HG02798 (cell line): ENCODE data around the gene MAB21L3.

Source experiments
- ATAC-seq: cut with Tn5 transposase; IDR thresholded peaks from one replicate; pipeline ENCODE4 v1.9.1; 2021; ENCODE audit warnings: mild to moderate bottlenecking; ENCODE audit not compliant: unreplicated experiment, poor library complexity

MAB21L3 gene

DNA sequence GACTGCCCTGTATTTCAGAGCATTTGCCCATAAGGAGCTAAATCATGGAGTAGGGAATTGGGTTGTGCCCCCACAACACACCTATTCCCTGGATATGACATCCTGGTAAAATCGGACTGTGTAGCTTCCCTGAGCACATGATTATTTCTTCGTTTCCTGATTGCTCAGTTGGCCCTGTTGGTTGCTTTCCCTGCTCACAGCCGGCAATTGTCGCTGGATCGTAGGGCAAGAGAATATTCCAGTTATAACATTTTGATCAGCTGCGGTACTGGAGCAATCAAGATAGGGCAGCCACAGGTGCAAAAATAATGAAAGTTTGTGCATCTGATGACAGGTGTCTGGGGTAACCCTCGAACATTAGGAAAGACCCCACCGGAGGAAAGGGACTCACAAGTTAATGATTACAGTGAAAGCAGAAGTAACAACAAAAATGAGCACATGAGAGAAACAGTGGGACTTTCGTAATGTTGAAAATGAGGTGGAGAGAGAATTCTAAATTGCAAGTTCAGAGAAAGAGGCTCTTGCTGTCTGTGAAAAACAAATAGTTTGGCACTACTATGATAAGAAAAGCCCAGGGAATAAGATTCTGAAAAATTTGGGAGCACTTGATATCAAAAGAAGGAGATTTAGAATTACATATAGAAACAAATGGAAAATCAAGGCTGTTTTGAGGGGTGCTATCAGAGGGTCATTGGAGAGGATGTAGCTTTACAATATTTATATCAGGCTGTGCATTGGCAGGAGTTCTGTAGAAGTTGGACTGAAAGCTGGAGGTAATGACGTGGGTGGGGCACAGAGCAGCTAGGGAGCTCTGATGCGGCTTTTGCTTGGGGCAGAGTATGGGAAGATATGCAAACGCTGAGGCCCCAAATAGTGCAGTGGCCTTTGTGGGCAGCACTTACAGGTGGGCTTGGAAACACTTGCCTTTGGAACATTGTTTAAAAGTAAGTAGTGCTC, at the start of gene MAB21L3:
Gene MAB21L3, plus strand, starts transcription at position 833 of the 957 bp plus-strand sequence. CDS start 1,217 bp downstream, outside the sequence.
- peak; percentile 66 for ATAC-seq

DNA sequence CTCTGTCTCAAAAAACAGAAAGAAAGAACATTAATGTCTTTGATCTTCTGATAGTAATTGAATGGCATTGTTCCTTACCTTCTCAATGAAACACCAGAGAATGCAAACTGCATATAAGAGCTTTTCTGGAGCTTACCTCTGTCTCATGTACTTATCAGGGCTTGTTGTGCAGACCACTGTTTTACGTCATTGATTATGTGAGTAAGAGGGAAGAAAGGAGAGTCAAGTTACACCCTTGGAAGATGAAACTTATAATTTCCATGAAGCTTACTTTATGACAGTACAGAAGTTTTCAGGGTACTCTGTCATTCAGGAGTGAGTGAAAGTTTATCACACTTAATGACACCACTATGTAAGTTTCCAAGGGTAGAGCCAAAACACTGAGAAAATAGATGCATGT, 49.0 kb upstream of the MAB21L3 start:
- no peak for ATAC-seq

DNA sequence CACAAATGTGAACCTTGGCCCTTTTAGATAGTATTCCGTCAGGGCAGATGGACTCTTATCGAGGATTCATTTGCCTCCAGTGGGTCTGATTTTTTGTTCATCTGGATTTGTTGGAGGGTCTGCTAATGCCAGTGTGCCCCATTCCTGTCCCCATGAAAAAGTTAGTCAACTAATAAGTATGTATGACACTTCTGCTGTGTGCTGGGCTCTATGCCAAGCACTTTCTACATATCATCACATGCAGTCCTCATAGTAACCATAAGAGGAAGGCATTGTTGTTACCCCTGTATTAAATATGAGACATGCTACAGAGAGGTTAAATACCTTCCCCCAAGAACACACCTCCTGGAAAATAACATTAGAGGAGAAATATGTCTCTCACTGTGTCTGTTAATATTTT, 46.6 kb upstream of the MAB21L3 start:
- ATAC-seq = no peak

DNA sequence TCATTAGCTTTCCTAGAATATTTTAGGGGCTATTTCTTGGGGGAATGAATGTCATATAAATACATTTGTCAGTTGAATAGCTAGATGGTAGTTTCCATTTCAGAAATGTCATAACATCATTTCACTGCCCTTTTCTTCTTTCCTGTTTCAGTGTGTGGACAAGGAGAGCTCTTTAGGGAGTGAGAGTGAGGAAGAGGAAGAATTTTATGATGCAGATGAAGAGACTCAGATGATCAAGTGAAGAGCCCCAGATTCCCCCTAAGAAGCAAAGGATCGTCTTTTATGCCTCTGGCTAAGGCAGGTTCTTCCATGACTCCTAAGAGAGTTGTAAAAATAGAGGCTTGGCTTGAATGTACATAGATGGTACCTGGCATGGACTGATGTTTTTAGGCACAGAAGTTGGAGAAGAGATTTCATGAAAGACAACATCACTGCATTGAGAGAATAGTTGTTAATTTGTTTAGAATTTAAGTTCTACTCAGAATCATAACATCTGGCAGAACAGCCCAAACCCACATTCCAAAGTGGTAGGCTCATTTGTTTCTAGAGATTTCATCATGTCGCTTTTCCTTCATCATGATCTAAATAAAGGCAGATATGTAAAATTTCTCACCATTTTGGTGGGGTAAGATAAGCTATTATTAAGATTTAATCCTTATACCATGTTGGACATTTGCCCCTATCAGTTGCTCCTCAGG, 44.2 kb upstream of the MAB21L3 start:
- ATAC-seq = no peak

DNA sequence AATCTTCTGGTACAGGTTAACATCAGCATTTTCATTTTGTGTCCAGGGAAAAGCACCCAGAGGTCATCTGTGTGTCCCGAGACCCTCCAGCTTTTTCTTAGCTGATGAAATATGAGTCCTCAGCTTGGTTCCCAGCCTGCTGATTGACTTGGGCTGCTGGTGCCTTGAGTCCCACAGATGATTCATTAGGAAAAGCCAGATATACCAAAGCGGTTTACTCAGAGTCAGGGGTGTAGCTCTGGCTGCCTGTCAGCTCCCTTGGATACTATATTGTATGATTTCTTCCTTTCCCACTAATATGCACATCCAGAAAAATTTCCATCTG, 43.7 kb upstream of the MAB21L3 start:
- ATAC-seq = no peak

DNA sequence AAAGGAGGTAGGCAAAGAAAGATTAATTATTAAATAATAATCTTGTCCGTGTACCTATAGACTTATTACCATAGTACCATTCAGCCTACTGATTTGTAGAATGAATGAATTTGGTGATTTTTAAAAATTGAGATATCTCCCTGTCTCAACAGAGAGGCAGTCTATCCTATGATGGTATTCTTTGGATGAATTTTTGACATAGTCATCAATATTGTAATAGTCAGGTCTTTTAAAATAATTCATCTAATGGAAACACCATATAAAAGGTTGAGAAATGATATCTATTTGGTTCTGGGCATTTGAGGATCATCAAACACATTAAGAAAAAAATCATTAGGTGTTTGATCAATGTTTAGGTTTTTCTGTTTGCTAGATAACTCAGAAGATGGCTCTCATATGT, 35.6 kb upstream of the MAB21L3 start:
- no peak for ATAC-seq

DNA sequence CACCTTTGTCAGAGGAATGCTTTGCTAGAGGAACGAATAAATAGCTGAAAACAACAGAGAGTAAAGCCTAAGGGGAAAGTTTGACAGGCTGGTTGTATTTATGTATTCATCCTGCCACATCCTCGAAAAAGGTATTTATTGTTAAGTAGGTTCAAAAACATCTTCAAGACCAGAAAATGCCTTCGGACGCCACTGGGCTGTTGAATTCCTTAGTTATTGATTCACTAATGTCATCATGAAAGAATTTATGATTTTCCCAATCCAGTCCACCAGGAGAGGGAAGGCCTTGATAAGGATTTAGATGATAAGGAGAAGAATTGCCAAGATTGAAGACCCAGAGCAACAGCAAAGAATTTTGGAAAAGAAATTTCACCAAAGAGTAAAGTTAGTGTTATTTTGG, 35.2 kb upstream of the MAB21L3 start:
- ATAC-seq = no peak

DNA sequence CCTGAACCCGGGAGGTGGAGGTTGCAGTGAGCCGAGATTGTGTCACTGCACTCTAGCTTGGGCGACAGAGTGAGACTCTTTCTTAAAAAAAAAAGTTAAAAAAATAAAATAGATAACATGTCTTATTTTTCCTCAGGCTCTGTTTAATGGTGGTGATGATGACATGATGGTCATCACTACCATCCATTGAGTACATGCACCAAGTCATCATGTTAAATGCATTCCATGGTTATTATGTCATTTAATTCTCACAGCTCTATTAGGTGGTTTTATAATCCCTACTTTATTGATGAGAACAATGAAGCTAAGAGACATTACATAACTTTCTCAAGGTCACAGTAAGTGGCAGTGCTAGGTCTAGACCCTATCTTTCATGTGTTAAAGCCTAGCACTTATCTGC, 34.4 kb upstream of the MAB21L3 start:
- no peak for ATAC-seq

DNA sequence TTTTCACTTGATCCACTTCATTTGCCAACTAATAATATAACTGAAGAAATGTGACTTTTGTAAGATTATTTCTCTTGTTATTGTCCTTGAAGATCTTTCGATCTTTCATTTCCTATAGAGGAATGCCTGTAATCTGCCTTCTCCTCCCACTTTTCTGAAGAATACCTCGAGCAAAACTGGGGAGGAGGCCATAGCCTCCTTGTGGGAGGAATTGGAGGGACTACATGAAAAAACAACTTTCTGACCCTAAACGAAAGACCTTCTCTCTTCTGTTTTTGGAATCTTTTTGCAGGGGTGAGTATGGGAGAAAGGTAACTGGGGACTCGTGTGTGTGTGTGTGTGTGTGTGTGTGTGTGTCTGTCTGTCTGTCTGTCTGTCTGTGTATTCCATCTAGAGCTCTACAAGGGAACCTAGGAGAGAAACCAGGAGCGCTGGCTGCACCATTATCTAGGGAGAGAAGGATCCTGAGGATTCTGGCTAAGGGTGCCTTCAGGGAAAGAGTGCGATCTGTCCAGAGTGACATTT, 32.4 kb upstream of the MAB21L3 start:
- no peak for ATAC-seq

DNA sequence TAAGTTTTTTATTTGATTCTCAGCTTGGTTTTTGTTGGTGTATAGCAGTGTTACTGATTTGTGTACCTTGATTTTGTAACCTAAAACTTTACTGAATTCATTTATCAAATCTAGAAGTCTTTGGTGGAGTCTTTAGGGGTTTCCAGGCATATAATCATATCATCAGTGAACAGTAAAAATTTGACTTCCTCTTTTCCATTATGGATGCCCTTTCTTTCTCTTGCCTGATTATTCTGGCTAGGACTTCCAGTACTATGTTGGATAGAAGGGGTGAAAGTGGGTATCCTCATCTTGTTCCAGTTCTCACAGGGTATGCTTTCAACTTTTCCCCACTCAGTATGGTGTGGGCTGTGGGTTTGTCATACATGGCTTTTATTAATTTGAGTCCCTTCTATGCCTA, 23.6 kb upstream of the MAB21L3 start:
- no peak for ATAC-seq

DNA sequence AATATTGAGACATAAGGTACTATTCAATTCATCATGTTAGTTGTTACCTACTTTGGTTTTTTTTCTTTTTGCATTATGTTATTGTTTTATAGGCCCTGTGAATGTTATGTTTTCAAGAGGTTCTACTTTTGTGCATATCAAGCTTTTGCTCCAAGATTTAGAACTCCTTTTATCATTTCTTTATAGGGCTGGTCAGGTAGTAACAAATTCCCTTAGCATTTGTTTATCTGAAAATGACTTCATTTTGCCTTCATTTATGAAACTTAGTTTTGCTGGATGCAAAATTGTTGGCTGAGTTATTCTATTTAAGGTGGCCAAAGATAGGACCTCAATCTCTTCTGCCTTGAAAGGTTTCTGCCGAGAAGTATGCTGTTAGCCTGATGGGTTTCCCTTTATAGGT, 21.3 kb upstream of the MAB21L3 start:
- no peak for ATAC-seq

DNA sequence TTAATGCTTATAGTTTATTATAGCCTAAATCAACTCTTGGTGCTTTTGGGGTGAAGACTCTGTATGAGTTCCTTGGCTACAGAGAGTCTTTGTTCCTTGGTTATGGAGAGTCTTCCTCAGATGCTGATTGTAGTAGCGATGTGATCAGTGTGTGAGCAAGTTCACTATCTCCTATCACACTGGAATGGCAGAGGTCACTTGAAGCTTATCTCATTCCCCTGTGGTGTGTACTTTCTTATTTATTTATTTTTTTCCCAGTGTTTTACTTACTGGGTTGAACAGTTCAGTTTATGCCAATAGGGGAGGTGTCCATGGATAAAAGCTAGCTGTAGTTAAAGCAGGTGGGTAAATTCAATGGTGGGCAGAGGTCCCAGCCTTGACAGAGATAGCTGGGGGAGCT, 20.1 kb upstream of the MAB21L3 start:
- ATAC-seq = no peak

DNA sequence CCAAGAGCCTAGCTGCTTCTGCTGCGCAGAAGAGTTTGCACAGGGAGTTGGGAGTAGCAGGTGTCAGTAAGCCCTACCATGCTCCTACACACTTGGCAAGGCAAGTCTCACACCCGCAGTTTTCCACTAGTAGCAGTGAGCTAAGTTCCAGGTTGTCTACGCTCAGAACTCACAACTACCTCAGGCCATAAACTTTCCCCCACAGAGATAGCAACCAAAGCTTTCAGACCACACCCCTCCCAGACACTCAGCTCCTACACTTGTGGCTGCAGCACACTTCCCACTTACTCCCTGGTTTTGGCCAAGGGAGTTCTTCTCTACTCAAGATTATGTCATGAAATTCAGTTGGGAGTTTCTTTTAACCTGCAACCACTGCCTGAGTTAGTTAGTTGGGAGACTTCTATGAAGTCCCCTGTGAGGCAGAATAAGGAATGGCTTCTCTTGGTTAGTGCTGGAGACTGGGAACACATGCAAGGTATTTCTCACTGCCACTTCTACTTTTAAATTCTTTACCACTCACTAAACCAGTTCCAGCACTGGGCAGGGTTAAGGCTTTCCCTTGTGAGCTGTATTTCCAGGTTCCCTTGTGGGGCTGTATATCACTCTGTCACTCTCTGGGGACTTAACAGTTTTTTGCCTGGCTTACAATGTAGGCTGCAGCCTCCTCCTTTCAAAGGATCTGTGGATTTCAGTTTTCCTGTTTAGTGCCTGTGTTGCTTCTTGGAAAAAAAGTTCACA, 18.3 kb upstream of the MAB21L3 start:
- ATAC-seq = no peak

DNA sequence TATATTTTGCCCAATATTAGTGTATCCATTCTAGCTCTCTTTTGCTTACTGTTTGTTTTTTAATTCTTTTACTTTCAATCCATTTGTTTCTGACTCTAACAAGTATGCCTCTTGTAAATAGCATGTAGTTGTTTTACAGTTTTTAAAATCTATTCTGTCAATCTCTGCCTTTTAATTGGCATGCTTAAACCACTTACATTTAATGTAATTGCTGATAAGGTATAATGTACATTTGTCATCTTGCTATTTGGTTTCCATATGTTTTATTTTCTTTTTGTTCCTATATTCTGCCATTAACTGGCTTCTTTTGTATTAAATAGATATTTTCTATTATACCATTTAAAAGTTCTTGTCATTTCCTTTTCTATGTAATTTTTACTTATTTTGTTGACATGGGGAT, 16.2 kb upstream of the MAB21L3 start:
- ATAC-seq = no peak

DNA sequence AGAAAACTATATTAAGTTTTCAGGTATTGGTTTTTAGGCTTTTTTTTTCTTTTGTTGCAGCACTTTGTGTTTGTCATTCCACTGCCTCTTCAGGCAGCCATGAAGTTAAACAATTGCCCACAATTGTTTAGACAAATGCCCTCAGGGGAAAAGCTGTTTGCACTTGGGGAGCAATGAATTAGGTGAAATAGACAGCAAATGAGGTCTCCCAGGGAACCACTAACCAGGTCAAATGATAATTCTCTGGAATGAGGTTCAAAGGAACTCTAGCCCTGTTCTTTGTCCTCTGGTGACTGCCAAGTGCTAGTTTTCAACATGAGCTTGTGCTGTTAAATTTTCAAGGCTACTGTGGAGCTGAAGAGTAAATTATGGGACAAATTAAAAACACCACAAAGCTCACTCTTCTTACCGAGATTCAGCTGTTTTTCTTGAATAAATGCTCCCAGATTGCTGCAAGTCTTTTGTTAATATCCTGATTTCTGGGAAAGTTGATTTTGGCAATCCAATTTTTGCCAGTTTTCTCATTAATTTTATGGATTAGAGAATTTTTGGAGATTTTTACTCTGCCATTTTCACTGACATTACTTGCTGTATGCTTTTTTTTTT, 15.1 kb upstream of the MAB21L3 start:
- no peak for ATAC-seq

DNA sequence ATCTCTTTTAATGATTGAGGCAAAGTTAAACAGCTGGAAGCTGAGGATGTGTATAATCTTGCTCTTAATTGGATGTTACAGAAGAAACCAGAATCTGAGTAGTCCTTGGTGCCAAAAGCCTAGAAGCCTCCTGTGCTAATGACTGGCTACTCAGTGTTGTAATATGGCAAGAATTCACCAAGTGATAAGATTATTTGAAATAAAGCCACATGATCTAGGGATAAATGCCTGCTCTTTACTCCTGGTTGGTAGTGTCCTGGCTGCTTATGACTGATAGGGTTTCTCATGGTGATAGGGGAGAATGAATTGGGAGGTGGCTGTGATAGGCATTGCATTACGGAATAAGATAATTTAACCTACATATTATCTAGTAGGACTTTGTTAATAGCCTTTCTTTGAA, 13.6 kb upstream of the MAB21L3 start:
- ATAC-seq = no peak

DNA sequence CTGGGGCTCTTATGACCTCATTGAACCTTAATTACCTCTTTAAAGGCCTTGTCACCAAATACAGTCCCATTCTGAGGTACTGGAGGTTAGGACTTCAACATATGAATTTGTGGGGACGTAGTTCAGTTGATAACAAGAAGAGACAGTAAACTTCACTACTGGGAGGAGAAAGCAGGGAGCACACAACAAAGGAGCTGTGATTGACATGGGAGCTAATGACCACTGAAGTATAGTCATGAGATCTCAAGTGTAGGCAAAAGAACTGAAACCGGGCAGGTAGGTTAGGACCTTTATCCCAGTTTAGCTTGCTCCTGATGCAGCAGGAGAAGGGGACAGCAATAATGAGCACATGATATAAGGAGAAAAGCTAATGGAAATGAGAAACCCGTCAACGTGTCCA, 11.8 kb upstream of the MAB21L3 start:
- no peak for ATAC-seq

DNA sequence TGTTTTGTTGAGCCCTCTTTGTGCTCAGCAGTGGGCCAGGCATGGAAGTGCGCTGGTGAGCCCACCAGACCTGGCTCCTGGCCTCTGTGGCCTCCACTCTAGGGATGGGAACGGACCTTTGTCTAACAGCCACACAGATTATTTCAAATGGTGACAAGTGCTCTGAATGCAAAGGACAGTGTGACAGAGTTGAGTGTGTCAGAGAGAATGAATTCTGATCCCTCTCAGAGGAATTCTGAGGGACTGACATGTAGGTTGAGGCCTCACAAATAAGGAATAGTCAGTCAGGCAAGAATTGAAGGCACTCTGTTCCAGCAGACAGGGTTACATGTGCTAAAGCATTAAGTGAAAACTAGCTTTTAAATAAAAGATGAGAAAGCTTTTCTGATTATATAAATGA, 11.3 kb upstream of the MAB21L3 start:
- no peak for ATAC-seq

DNA sequence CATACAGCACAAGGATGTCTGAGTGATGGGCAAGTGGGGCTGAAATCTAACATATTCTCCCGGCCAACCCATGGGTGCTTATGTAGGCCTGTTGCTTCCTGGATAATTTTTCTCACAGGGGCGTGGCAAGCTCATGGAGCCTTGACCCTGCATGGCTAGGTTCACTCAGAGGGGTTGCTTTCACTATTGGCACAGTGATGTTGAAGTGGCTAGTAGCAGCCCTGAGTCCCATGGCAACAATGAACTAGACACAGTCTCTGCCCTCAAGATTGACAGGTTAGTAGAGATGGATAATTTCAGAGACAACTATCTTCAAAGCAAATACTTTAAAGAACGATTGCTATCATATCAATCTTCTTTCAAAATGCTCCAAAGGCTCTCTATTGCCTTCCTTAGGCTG, 6.5 kb upstream of the MAB21L3 start:
- peak; percentile 48 for ATAC-seq

DNA sequence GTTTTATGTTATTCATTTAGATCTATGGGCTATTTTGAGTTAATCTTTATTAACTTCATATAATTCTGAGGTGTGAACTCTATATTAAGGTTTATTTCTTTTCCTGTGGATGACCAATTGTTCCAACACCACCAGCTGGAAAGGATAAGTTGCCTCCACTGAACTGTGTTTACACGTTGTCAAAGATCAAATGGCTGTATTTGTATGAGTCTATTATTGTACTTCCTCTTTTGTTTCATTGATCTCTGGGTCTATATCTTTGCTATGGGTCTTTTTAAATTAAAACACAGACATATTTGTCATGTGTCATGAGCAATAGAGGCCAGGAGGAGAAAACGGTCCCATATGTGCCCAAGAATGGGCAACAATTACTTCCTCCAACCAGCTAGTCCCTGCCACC, 5.2 kb upstream of the MAB21L3 start:
- no peak for ATAC-seq
